Measurements from ENCODE around the gene CNTN3.

Gene CNTN3

DNA sequence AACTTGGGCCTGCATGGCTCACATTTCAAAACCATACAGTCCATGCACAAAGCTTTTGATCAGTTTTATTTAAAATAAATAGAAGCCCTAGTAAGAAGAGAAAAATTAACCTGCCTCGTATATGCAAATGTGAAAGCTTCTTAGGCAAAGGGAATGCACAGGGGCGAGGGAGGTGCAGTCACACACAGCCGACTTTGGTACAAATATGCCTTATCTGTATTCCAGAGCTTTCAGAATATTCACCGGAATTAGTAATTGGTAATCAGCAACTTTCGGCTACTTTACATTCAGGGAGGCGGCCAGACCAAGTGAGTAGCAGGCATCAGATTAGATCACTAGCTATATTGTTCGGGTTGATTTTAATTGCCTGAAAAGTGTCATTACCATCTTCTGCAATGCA, 7.5 kb downstream of the CNTN3 start:
- DNase-seq: no peak

DNA sequence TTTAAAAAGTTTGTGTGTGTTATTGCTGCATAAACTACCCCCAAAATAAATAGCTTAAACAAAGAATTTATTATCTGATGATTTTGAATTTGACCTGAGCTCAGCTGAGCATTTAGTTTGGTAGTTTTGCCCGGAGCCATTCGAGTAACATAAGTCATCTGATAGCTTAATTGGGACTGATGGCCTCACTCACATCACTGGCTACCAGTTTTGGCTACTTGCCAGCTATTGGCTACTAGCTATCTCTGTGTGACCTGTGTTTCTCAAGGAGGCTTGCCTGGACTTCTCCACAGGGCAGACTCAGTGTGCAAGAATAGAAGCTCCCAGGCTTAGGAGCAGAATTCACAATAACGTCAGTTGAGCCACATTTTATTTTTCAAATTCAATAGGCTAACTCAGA, 9.0 kb downstream of the CNTN3 start:
- no peak for DNase-seq

DNA sequence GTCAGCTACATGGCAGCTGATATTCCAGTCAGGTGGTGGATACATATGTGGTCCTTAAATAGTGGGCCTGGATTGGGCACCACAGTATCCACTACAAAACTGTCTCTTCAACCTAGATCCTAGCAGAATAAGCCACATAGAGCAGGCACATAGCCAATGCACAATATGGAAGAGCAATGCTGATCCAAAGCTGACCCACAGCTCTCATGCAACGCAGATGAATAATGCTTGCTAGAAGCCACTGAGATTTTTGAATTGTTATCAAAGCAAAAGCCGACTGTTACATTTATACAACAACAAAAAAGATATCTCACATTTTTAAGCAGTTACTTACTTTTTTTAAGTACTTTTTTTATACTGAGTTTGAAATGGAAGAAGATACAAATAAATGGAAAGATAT, 11.2 kb downstream of the CNTN3 start:
- no peak for DNase-seq

DNA sequence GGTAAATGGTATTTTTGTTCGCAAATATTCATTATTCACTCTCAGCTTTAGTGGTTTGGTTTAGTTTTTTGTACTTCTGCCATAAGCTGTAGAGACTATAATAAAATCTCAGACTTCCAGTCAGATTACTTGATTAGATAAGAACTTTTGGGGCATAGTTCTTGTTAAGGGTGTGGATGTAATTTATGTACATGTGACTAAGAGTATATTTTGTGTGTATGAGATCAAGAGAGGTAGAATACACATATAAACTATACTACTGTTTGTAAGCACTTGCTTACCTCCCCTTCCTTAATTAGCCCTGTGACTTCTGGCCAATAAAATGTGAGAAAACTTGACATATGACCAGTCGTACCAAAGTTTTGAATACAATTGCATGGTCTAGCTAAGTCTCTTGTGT, 12.0 kb downstream of the CNTN3 start:
- no peak for DNase-seq

DNA sequence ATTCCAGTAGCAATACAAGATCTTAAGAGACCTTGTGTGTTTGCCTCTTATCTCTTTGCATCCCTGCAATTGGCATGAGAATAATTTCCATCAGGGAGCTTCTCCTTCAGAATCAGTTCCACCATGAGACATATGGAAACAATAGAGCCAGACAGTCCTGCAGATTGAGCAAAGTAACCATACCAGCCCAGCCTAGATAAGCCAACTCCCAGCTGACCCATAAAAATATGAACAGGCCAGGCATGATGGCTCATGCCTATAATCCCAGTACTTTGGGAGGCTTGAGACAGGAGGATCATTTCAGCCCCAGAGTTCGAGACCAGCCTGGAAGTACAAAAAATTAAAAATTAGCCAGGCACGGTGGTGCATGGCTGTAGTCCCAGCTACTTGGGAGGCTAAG, 12.7 kb downstream of the CNTN3 start:
- DNase-seq: no peak

DNA sequence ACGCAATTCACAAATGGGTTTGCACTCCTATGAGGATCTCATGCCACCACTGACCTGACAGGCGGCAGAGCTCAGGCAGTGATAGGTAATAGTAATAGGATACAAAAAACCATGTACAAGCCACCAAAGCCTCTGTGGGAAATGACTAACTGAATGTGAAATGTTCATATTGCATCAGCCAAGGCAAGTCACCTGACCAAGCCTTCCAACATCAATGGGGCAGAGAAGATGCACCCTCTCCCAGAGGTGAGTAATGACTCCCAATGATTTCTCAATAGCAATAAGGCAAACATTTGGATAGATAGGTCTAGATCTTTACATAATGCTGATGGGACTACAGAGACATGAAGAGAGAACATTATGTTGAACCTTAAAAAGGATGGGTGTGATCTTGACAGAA, 14.9 kb downstream of the CNTN3 start:
- DNase-seq: no peak

DNA sequence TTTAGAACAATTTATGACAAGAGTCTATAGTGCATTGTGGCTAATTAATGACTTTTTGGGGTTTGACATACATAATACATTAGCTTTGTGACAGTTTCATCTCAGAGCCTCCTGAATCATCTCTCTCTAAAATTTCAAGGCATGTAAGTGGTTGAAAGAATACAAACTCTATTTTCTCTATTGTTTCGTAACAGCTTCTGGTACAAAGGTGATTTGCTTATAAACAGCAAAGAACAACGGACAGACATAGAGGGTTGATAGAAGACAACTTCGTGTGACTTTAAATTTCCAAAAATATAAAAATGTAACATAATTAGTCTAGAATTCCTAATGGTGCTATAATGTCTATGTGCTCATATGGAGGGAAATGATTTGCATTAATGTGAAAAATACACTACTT, 21.3 kb downstream of the CNTN3 start:
- no peak for DNase-seq

DNA sequence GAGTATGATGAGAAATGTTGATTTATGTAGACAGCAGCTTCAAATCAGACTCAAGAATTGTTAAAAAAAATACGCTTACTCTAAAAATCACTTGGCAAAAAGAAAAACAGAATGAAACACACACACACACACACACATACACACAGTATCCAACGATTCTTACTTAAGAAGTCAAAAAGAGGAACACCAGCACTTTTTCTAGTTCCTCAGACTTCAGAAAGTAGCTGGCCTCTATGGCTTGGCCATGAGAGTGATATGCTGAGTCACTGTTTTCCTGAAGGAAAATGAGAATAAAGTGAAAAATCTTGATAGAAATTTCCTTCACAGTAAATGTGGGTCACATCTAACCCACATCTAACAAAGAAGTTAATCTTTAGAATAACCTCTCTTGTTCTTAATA, 22.1 kb downstream of the CNTN3 start:
- no peak for DNase-seq

DNA sequence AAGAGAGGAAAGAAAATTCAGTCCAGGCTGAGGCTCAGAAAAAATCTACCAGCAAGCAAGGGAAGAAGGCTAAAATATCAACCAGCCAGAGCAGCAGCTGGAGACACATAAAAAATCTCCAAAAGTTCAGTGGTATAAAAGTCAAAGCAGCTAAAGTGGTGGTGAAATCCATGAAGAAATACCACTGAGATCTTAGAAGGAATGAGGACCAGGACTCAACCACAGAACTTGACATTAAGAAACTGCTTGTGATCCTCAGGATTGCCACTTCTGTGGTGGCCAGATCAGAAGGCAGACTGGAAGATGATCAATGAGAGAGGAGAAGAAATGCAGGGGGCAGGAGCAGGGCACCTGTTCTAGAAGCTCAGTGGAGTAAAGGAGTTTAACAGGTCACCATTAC, 22.5 kb downstream of the CNTN3 start:
- no peak for DNase-seq

DNA sequence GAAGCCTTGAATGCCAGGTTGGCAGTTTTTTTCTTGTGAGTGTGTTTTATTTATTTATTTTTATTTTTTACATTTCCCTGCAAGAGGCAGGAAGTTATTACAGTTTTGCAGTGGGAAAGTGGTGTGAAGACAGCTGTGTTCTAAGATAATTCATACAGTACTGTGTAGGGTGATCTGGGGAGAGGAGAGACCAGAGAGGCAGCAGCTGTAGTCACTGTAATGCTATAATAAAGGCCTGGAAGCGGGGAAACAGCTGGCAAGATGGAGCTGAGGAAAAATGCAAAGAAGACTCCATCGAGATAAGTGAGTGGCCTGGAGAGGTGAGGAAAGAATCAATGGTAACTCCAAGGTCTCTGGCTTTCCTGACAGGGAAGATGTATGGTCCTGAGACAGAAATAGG, 23.1 kb downstream of the CNTN3 start:
- no peak for DNase-seq

DNA sequence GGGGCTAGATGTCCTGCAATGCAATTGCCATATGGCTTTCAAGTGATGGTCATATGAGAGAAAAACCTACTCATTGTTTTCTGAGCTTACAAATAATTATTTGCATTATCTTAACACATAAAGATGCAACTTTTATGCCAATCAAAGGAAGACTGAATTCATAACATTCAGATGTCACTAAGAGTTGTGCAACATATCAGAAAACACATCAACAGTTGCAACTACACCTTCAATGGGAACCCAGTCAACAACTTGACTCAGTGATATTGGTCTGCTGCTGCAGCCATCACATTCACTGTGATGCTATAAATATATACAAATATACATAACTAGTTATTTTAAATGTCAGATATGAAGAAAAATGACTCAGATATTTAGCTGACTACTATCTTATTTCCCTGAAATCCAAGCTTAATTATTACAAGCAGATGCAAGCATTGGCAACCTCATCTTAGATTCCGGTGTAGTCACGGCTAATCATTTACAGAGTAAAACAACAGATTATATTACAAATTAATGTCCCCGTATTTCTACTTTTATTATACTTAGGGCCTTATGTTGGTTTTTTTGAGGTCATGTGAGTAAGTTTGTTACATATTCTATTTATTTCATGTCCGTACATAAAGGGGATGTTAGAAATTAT, 23.7 kb downstream of the CNTN3 start:
- no peak for DNase-seq

DNA sequence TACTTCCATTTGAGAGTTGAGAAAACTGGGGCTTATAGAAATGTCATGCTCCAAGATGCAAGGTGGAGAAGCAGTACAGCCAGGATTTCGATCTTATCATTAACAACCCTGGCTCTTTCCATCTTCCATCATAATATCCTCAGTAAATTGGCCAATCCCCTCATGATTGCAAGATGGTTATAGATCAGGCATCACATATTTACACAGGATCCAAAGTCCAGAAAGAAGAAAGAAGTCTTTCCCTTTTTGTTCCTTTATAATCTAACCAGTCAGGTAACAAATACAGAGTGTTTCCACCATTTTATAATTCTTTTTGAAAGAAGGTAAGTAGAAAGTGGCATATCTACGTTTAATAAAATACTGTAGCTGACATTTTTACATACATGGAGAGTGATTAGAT, 29.7 kb downstream of the CNTN3 start:
- no peak for DNase-seq

DNA sequence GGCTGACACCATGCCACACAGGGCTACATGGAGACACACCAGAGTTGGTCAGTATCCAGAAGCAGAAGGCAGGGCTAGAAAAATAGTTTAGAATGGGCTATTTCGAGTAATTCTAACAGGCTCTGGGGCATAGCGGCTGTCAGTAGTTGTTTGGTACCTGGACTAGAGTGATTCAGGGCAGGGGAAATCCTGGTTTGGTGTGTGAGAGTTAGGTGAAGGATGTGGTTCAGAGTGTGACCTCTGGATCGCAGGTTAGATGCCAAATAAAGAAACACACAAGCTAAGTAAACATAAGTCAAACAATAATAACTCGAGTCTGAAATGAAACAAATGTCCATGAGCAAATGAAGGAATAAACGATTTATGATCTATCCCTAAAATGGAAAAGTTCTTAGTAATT, 31.5 kb downstream of the CNTN3 start:
- no peak for DNase-seq

DNA sequence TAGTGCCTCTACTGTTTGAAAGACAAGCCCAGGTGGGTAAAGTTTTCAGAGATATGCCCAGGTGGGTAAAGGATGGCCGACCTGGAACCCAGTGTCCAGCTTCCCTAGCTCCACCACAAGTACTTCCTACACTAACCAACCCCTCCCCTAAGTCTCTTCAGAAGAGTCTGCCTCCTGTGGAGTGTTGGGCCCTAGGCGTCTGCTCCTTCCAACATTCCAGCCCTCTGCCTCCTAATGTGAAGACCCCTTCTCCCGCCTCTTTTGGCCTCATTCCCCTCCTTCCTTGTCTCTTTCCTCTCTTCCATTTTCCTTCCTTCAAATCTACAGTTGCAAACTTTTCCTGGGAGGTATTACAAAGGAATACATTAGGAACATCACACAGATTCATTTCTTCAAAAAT, 38.6 kb downstream of the CNTN3 start:
- no peak for DNase-seq

DNA sequence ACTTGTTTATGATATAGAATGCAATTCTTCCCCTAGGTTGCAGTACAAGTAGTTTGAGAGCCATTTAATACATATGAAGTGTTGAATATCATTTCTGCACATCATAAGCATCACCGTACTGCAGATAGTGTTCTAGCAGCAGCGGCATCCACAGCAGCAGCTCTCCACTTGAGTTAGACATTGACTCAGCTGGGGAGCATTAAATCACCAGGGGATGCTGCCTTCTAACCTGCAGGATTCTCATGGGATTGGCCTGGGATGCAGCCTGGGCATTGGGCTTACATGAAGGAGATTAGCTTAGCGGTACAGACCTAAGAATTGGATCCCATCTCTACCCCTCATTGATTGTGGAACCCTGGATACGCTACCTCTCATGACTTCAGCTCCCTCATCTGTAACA, 43.3 kb downstream of the CNTN3 start:
- DNase-seq: no peak
